Activated B cell treated with CpG ODN at 0.5 μM for 24 hours (primary cell): ENCODE measurements around the gene ARHGAP26. TPM values are rescaled to one million over a fixed set of nuclear protein-coding genes. Genes with fewer than 3 reads are reported as not detected.

Experiments
- ATAC-seq: fragments of 200-7000 bp; cut with Tn5 transposase; one replicate; pipeline ENCODE4 v1.10.0; 2021; ENCODE audit warnings: low read depth, mild to moderate bottlenecking, moderate library complexity
- CTCF ChIA-PET: fragments of 350-600 bp; sonication (Branson Sonifier 250); formaldehyde crosslinking; loops from one replicate; lab custom pipeline; 2021; ENCODE audit warnings: antibody characterized with exemption; lab: Charles Lee
- POLR2A ChIA-PET: fragments of 350-600 bp; sonication (Branson Sonifier 250); formaldehyde crosslinking; loops from one replicate; lab custom pipeline; 2021; ENCODE audit warnings: antibody characterized with exemption; lab: Charles Lee
- DNase-seq: peaks from one replicate; pipeline ENCODE4 v3.0.0; 2022
- H3K27ac Mint-ChIP-seq: one replicate; pipeline ENCODE4 v1.8.0; 2020; ENCODE audit warnings: mixed read lengths
- H3K27me3 Mint-ChIP-seq: one replicate; pipeline ENCODE4 v1.8.0; 2021; ENCODE audit warnings: mixed read lengths
- H3K36me3 Mint-ChIP-seq: one replicate; pipeline ENCODE4 v1.8.0; 2021; ENCODE audit warnings: low read depth, mixed read lengths
- H3K4me1 Mint-ChIP-seq: one replicate; pipeline ENCODE4 v1.8.0; 2021; ENCODE audit warnings: mixed read lengths
- H3K4me3 Mint-ChIP-seq: one replicate; pipeline ENCODE4 v1.8.0; 2020; ENCODE audit warnings: mild to moderate bottlenecking, mixed read lengths
- H3K9me3 Mint-ChIP-seq: one replicate; pipeline ENCODE4 v1.8.0; 2020; ENCODE audit warnings: mixed read lengths
- CTCF ChIP-seq: fragments of 200-600 bp; IDR thresholded peaks from one replicate; pipeline ENCODE4 v1.8.0; 2022; ENCODE audit warnings: antibody characterized with exemption, mild to moderate bottlenecking
- intact Hi-C: fragments of 100-400 bp; cut with micrococcal nuclease; formaldehyde crosslinking; loops from one replicate; pipeline ENCODE4 v1.15.1; 2024
- total RNA-seq: library from RNA; stranded (reverse); gene quantifications from 2 replicates; pipeline ENCODE4 v1.2.3, GENCODE V29; 2022

ARHGAP26 gene
- total RNA-seq, 1 donor from 2014 or later = 20.9 TPM

- no peaks in the 10 kb centered on the region for H3K27me3 Mint-ChIP-seq
- H3K36me3 Mint-ChIP-seq = no peaks in the 10 kb centered on the region
- CTCF ChIA-PET = no interaction called here
- H3K4me3 Mint-ChIP-seq = no peak overlapping the region
- H3K27ac Mint-ChIP-seq = no peak overlapping the region
- no peaks in the 10 kb centered on the region for H3K9me3 Mint-ChIP-seq
- peaks cover 14% of the 10 kb centered on the region for H3K4me1 Mint-ChIP-seq
- no peak for DNase-seq
- intact Hi-C loops = no loop called here
- ATAC-seq = no peak
- POLR2A ChIA-PET = interaction anchor here (0.7 kb wide), 1 partner anchor 47 kb away, joined by 4 read pairs; no protein-coding TSS in a partner anchor
- TF ChIP-seq CTCF = no peak
These were observed 201.3 kb downstream of the ARHGAP26 start for GRCh38 chr5:142971303-142972013.

- no peak for DNase-seq
- H3K27ac Mint-ChIP-seq = no peak overlapping the region
- intact Hi-C loops = no loop called here
- ATAC-seq = no peak
- H3K36me3 Mint-ChIP-seq = no peaks in the 10 kb centered on the region
- TF ChIP-seq CTCF = no peak
- peaks cover 14% of the 10 kb centered on the region for H3K4me1 Mint-ChIP-seq
- CTCF ChIA-PET = no interaction called here
- POLR2A ChIA-PET = interaction anchor here (0.7 kb wide), 1 partner anchor 47 kb away, joined by 4 read pairs; no protein-coding TSS in a partner anchor
- H3K27me3 Mint-ChIP-seq = no peaks in the 10 kb centered on the region
- H3K4me3 Mint-ChIP-seq = no peak overlapping the region
- no peaks in the 10 kb centered on the region for H3K9me3 Mint-ChIP-seq
These were observed 201.9 kb downstream of the ARHGAP26 start for GRCh38 chr5:142972064-142972570.

GRCh38 chr5:142973932-142974331 is 203.8 kb downstream of the ARHGAP26 start:
- Mint-ChIP-seq H3K27ac (no peak overlapping the region), H3K4me1 (peaks cover 25% of the 10 kb centered on the region), H3K36me3 (no peaks in the 10 kb centered on the region), H3K9me3 (no peaks in the 10 kb centered on the region), H3K27me3 (no peaks in the 10 kb centered on the region), H3K4me3 (no peak overlapping the region)
- ATAC-seq = no peak
- no peak for DNase-seq
- CTCF ChIA-PET = no interaction called here
- intact Hi-C loops = no loop called here
- no peak for TF ChIP-seq CTCF
- POLR2A ChIA-PET = no interaction called here

- CTCF ChIA-PET = no interaction called here
- no peaks in the 10 kb centered on the region for H3K36me3 Mint-ChIP-seq
- POLR2A ChIA-PET = no interaction called here
- no peak for DNase-seq
- intact Hi-C loops = no loop called here
- H3K9me3 Mint-ChIP-seq = no peaks in the 10 kb centered on the region
- no peak overlapping the region for H3K4me3 Mint-ChIP-seq
- no peak for ATAC-seq
- H3K27me3 Mint-ChIP-seq = no peaks in the 10 kb centered on the region
- TF ChIP-seq CTCF = no peak
- H3K4me1 Mint-ChIP-seq = peaks cover 25% of the 10 kb centered on the region
- no peak overlapping the region for H3K27ac Mint-ChIP-seq
These were observed 204.2 kb downstream of the ARHGAP26 start for GRCh38 chr5:142974409-142974808.

GRCh38 chr5:142976861-142977260 is 206.7 kb downstream of the ARHGAP26 start:
- intact Hi-C loops = no loop called here
- H3K4me1 Mint-ChIP-seq = peaks cover 18% of the 10 kb centered on the region

More at GRCh38 chr5:142976861-142977260, 206.7 kb downstream of the ARHGAP26 start:
- Mint-ChIP-seq H3K4me3 (no peak overlapping the region), H3K27ac (no peak overlapping the region), H3K9me3 (no peaks in the 10 kb centered on the region), H3K27me3 (no peaks in the 10 kb centered on the region), H3K36me3 (no peaks in the 10 kb centered on the region)
- ChIA-PET POLR2A (interaction anchor here (1.2 kb wide), 1 partner anchor 428 kb away, joined by 3 read pairs; no protein-coding TSS in a partner anchor), CTCF (interaction anchor here (0.6 kb wide), 1 partner anchor 8 kb away, joined by 3 read pairs; no protein-coding TSS in a partner anchor)
- no peak for ATAC-seq
- no peak for TF ChIP-seq CTCF
- no peak for DNase-seq
